Measurements from ENCODE around the gene HLA-DOA.

The HLA-DOA gene

GRCh38 chr6:32962213-32962826 lies 47.1 kb downstream of the HLA-DOA start:
- no peak for DNase-seq

- DNase-seq = no peak
Observed at GRCh38 chr6:32960563-32960962, 48.8 kb downstream of the HLA-DOA start.

- DNase-seq = no peak
Observed at GRCh38 chr6:32956176-32956575, 53.2 kb downstream of the HLA-DOA start.

GRCh38 chr6:32954986-32955802 lies 54.2 kb downstream of the HLA-DOA start:
- DNase-seq = no peak

- DNase-seq = no peak
Observed at GRCh38 chr6:32954267-32954666, 55.1 kb downstream of the HLA-DOA start.
